HL-60 (cell line): Measurements from ENCODE around the gene MUSTN1.

Experiments
- GABPA ChIP-seq: IDR thresholded peaks from 2 replicates; pipeline ENCODE4 v1.6.1; 2012; ENCODE audit warnings: low read depth
- POLR2AphosphoS5 ChIP-seq: IDR thresholded peaks from 2 replicates; pipeline ENCODE4 v1.6.1; 2012; ENCODE audit warnings: low read depth
- SPI1 ChIP-seq: IDR thresholded peaks from 2 replicates; pipeline ENCODE4 v1.6.1; 2012; ENCODE audit warnings: low read depth, mild to moderate bottlenecking, borderline replicate concordance
- TF ChIP-seq, protein P1 (sequence below): IDR thresholded peaks from one replicate; pipeline ENCODE4 v1.5.1; 2011; ENCODE audit warnings: low read length, control low read depth, inconsistent platforms; ENCODE audit not compliant: insufficient read depth

DNA sequence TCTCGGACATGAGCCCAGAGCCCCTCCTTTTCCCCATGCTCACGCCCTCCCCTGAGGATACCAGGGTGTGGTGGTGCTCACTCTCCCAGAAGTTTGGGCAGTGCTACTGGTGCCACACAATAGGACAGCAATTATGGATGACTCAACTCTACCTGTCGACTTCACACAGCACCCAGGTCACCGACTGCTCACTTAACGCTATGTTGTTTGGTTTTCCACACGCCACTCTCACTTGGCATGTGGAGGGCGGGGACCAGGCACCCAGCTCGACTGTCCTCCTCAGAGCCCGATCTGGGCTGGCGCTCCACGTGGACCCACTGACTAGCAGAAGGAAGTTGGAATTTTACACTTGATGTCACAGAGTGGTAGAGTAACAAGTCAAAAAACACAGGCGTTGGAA lies 31.6 kb upstream of the MUSTN1 start:
- no peak for TF ChIP-seq POLR2AphosphoS5
- TF ChIP-seq, protein P1, sequence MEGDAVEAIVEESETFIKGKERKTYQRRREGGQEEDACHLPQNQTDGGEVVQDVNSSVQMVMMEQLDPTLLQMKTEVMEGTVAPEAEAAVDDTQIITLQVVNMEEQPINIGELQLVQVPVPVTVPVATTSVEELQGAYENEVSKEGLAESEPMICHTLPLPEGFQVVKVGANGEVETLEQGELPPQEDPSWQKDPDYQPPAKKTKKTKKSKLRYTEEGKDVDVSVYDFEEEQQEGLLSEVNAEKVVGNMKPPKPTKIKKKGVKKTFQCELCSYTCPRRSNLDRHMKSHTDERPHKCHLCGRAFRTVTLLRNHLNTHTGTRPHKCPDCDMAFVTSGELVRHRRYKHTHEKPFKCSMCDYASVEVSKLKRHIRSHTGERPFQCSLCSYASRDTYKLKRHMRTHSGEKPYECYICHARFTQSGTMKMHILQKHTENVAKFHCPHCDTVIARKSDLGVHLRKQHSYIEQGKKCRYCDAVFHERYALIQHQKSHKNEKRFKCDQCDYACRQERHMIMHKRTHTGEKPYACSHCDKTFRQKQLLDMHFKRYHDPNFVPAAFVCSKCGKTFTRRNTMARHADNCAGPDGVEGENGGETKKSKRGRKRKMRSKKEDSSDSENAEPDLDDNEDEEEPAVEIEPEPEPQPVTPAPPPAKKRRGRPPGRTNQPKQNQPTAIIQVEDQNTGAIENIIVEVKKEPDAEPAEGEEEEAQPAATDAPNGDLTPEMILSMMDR, result no peak
- TF ChIP-seq SPI1, result no peak
- no peak for TF ChIP-seq GABPA
